Lung (tissue), 12 donors: ENCODE results near the gene C5orf24. TPM values are rescaled to one million over a fixed set of nuclear protein-coding genes. Genes with fewer than 3 reads are reported as not detected.
"Not testable (repeated sequence)": the region's sequence is repeated elsewhere in the genome, so short reads cannot be mapped to it uniquely, and the experiment has no call there.

Experiments used
- ATAC-seq: fragments of 200-7000 bp; cut with Tn5 transposase; one replicate; pipeline ENCODE4 v1.9.1; 2020; ENCODE audit warnings: moderate number of reproducible peaks; ENCODE audit not compliant: insufficient read depth, low FRiP score
- DNase-seq, 3 donors: peaks; one replicate each; pipeline ENCODE4 v3.0.0-alpha.2; 2013 to 2017
- H3K27ac ChIP-seq, 2 donors: one replicate each; pipeline ENCODE4 v1.5.1; 2013; ENCODE audit warnings: mild to moderate bottlenecking in 2 of 2, moderate library complexity in 2 of 2, control low read depth in 1 of 2, inconsistent platforms in 1 of 2, low read depth in 1 of 2, low read length in 1 of 2
- H3K27me3 ChIP-seq, 3 donors: one replicate each; pipeline ENCODE4 v1.5.1; 2013; ENCODE audit warnings: low read length in 2 of 3; ENCODE audit not compliant: control insufficient read depth in 3 of 3, insufficient read depth in 3 of 3
- H3K36me3 ChIP-seq, 4 donors: one replicate each; pipeline ENCODE4 v1.5.1; 2013; ENCODE audit warnings: low read length in 4 of 4, mild to moderate bottlenecking in 1 of 4, moderate library complexity in 1 of 4; ENCODE audit not compliant: control insufficient read depth in 4 of 4, insufficient read depth in 4 of 4
- H3K4me1 ChIP-seq, 5 donors: one replicate each; pipeline ENCODE4 v1.5.1; 2013; ENCODE audit warnings: low read length in 5 of 5, mild to moderate bottlenecking in 2 of 5, moderate library complexity in 1 of 5; ENCODE audit not compliant: control insufficient read depth in 5 of 5, insufficient read depth in 5 of 5
- H3K4me3 ChIP-seq: one replicate; pipeline ENCODE4 v1.5.1; 2013; ENCODE audit warnings: mild to moderate bottlenecking, control low read depth, moderate library complexity
- H3K9ac ChIP-seq, 2 donors: one replicate each; pipeline ENCODE4 v1.5.1; 2013; ENCODE audit warnings: low read length in 2 of 2, control low read depth in 1 of 2; ENCODE audit not compliant: insufficient read depth in 1 of 2
- H3K9me3 ChIP-seq, 4 donors: one replicate each; pipeline ENCODE4 v1.5.1; 2013; ENCODE audit warnings: low read length in 3 of 4, mild to moderate bottlenecking in 1 of 4, moderate library complexity in 1 of 4; ENCODE audit not compliant: control insufficient read depth in 4 of 4, insufficient read depth in 3 of 4
- WGBS, 2 donors: extraction: QIAGEN DNeasy Blood & Tissue Kit; methylation state at CpG; one replicate each; pipeline ENCODE4 v1.1.7; 2013; 5-methylcytosine and 5-hydroxymethylcytosine counted together
- polyA plus RNA-seq, 2 donors: library from polyadenylated mRNA; stranded (reverse); fragments of 200-250 nt; gene quantifications; one replicate each; pipeline ENCODE4 v1.2.1, GENCODE V29; 2013
- total RNA-seq, 2 donors: library from RNA; depleted of rRNA in 1 of 2; stranded (reverse); fragments of >200 nt in 1 of 2; gene quantifications; one replicate each; pipeline ENCODE4 v1.2.1, GENCODE V29; 2014 to 2021
- TF ChIP-seq, protein P1 (sequence below): IDR thresholded peaks from 2 replicates; pipeline ENCODE4 v1.5.1; 2012; ENCODE audit warnings: mild to moderate bottlenecking; ENCODE audit errors: control extremely low read depth, extremely low read depth
- donor health status: control.
- donor health status: control.
- donor health status: Bipolar disorder and iron deficiency.
- donor health status: healthy.
- donor health status: DM: yes; HTN: yes; CAD: no.

Gene C5orf24
- total and polyA plus RNA-seq, 4 donors: 19.6 to 68.8 (median 29.7) TPM

- TF ChIP-seq, protein P1, sequence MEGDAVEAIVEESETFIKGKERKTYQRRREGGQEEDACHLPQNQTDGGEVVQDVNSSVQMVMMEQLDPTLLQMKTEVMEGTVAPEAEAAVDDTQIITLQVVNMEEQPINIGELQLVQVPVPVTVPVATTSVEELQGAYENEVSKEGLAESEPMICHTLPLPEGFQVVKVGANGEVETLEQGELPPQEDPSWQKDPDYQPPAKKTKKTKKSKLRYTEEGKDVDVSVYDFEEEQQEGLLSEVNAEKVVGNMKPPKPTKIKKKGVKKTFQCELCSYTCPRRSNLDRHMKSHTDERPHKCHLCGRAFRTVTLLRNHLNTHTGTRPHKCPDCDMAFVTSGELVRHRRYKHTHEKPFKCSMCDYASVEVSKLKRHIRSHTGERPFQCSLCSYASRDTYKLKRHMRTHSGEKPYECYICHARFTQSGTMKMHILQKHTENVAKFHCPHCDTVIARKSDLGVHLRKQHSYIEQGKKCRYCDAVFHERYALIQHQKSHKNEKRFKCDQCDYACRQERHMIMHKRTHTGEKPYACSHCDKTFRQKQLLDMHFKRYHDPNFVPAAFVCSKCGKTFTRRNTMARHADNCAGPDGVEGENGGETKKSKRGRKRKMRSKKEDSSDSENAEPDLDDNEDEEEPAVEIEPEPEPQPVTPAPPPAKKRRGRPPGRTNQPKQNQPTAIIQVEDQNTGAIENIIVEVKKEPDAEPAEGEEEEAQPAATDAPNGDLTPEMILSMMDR: no peak
- no peak overlapping the region for H3K4me3 ChIP-seq
- H3K27ac ChIP-seq: no peak overlapping the region
- H3K9ac ChIP-seq: no peak overlapping the region
- H3K36me3 ChIP-seq: peaks cover 0 to 10% (median 5%) of the 10 kb centered on the region in 4 donors
- H3K27me3 ChIP-seq: no peaks in the 10 kb centered on the region
- H3K9me3 ChIP-seq: no peaks in the 10 kb centered on the region
- H3K4me1 ChIP-seq: peaks cover 0 to 4% (median 0%) of the 10 kb centered on the region in 5 donors
- 71 to 81% methylated on average over 3 of the region's 3 CpGs for WGBS, 2 donors
- ATAC-seq (no peak), DNase-seq (peak in 2 of 3 donors; percentile 40 to 64)
Measured at GRCh38 chr5:134833340-134834032, 12.3 kb upstream of the C5orf24 start.

GRCh38 chr5:134835623-134836022 lies 10.1 kb upstream of the C5orf24 start:
- peaks cover 0 to 4% (median 0%) of the 10 kb centered on the region in 5 donors for H3K4me1 ChIP-seq
- TF ChIP-seq, protein P1: no peak
- no peak overlapping the region for H3K27ac ChIP-seq
- ATAC-seq (no peak), DNase-seq (no peak)
- no peaks in the 10 kb centered on the region for H3K9me3 ChIP-seq
- 98 to 100% methylated on average over 2 of the region's 2 CpGs for WGBS, 2 donors
- no peak overlapping the region for H3K4me3 ChIP-seq
- no peak overlapping the region for H3K9ac ChIP-seq
- H3K36me3 ChIP-seq: peaks cover 0 to 8% (median 6%) of the 10 kb centered on the region in 4 donors
- no peaks in the 10 kb centered on the region for H3K27me3 ChIP-seq

- no peak overlapping the region for H3K4me3 ChIP-seq
- no peaks in the 10 kb centered on the region for H3K9me3 ChIP-seq
- TF ChIP-seq, protein P1: no peak
- DNase-seq: no peak
- 89 to 96% methylated on average over 3 of the region's 3 CpGs for WGBS, 2 donors
- H3K27ac ChIP-seq: no peak overlapping the region
- H3K36me3 ChIP-seq: peaks cover 0 to 9% (median 5%) of the 10 kb centered on the region in 4 donors
- no peak overlapping the region for H3K9ac ChIP-seq
- ATAC-seq: no peak
- no peaks in the 10 kb centered on the region for H3K27me3 ChIP-seq
- H3K4me1 ChIP-seq: peaks cover 0 to 4% (median 0%) of the 10 kb centered on the region in 5 donors
Measured at GRCh38 chr5:134837530-134838181, 8.1 kb upstream of the C5orf24 start.

DNA sequence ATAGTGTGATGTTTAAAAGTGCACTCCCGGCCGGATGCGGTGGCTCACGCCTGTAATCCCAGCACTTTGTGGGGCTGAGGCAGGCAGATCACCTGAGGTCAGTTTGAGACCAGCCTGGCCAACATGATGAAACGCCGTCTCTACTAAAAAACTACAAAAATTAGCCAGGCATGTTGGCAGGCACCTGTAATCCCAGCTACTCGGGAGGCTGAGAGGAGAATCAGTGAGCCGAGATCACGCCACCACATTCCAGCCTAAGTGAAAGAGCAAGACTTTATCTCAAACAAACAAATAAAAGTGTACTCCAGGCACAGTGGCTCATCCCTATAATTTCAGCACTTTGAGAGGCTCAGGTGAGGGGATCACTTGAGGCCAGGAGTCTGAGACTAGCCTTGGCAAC lies 7.4 kb upstream of the C5orf24 start:
- not testable (repeated sequence) for H3K27me3 ChIP-seq, H3K4me3 ChIP-seq, H3K36me3 ChIP-seq, DNase-seq, H3K9ac ChIP-seq, H3K9me3 ChIP-seq, H3K4me1 ChIP-seq, H3K27ac ChIP-seq
- peak; percentile 39 for ATAC-seq
- 77 to 90% methylated on average over 9 of the region's 9 CpGs for WGBS, 2 donors
